Measurements from ENCODE around the gene GPR22. TPM values are rescaled to one million over a fixed set of nuclear protein-coding genes. Genes with fewer than 3 reads are reported as not detected.
A peak's percentile ranks its signal among the peaks of the same experiment; 100 is the strongest.

The GPR22 gene
- total RNA-seq, 1 experiment from 2014 or later, result not detected

- DNase-seq, result no peak
- no peak overlapping the region for H3K9ac ChIP-seq (ENCODE audit: low read length)
- H3K4me3 ChIP-seq (ENCODE audit: low read length), result no peak overlapping the region
- H3K9me3 ChIP-seq (ENCODE audit: low read length), result no peaks in the 10 kb centered on the region
- no peaks in the 10 kb centered on the region for H3K36me3 ChIP-seq (ENCODE audit: insufficient read depth, low read length)
- no peaks in the 10 kb centered on the region for H3K9me2 ChIP-seq (replicated peaks; ENCODE audit: insufficient read depth, low read length)
- no peak overlapping the region for H3K27ac ChIP-seq (ENCODE audit: low read length)
- H3K79me2 ChIP-seq (ENCODE audit: low read length), result peaks cover 17% of the 10 kb centered on the region; the same call in 1 of the 2 replicates
- H3K4me1 ChIP-seq (ENCODE audit: low read length), result peaks cover 4% of the 10 kb centered on the region
- no peaks in the 10 kb centered on the region for H3K27me3 ChIP-seq (ENCODE audit: low read length)
- H4K20me1 ChIP-seq (ENCODE audit: insufficient read depth, low read depth, low read length), result no peaks in the 10 kb centered on the region
- no peak overlapping the region for H3K4me2 ChIP-seq (ENCODE audit: low read depth, low read length, poor library complexity, severe bottlenecking)
- H2AFZ ChIP-seq (ENCODE audit: low read length), result no peak overlapping the region
Observed at GRCh38 chr7:107442678-107443077, 27.2 kb upstream of the GPR22 start.

- H3K27me3 ChIP-seq (ENCODE audit: low read length), result no peaks in the 10 kb centered on the region
- H3K9me2 ChIP-seq (replicated peaks; ENCODE audit: insufficient read depth, low read length), result no peaks in the 10 kb centered on the region
- H3K79me2 ChIP-seq (ENCODE audit: low read length), result peaks cover 26% of the 10 kb centered on the region; the same call in 1 of the 2 replicates
- no peak overlapping the region for H3K9ac ChIP-seq (ENCODE audit: low read length)
- no peaks in the 10 kb centered on the region for H3K36me3 ChIP-seq (ENCODE audit: insufficient read depth, low read length)
- no peaks in the 10 kb centered on the region for H3K4me1 ChIP-seq (ENCODE audit: low read length)
- no peaks in the 10 kb centered on the region for H4K20me1 ChIP-seq (ENCODE audit: insufficient read depth, low read depth, low read length)
- no peak overlapping the region for H3K4me2 ChIP-seq (ENCODE audit: low read depth, low read length, poor library complexity, severe bottlenecking)
- DNase-seq, result no peak
- no peak overlapping the region for H3K4me3 ChIP-seq (ENCODE audit: low read length)
- no peaks in the 10 kb centered on the region for H3K9me3 ChIP-seq (ENCODE audit: low read length)
- no peak overlapping the region for H2AFZ ChIP-seq (ENCODE audit: low read length)
- no peak overlapping the region for H3K27ac ChIP-seq (ENCODE audit: low read length)
Observed at GRCh38 chr7:107446531-107446930, 23.3 kb upstream of the GPR22 start.

GRCh38 chr7:107446988-107447387 lies 22.9 kb upstream of the GPR22 start:
- Histone ChIP-seq H3K36me3 (ENCODE audit: insufficient read depth, low read length) (no peaks in the 10 kb centered on the region), H3K4me3 (ENCODE audit: low read length) (no peak overlapping the region), H2AFZ (ENCODE audit: low read length) (no peak overlapping the region), H3K4me2 (ENCODE audit: low read depth, low read length, poor library complexity, severe bottlenecking) (no peak overlapping the region), H3K9me3 (ENCODE audit: low read length) (no peaks in the 10 kb centered on the region), H3K27me3 (ENCODE audit: low read length) (no peaks in the 10 kb centered on the region), H3K4me1 (ENCODE audit: low read length) (no peaks in the 10 kb centered on the region), H3K9me2 (replicated peaks; ENCODE audit: insufficient read depth, low read length) (no peaks in the 10 kb centered on the region), H3K9ac (ENCODE audit: low read length) (no peak overlapping the region), H4K20me1 (ENCODE audit: insufficient read depth, low read depth, low read length) (no peaks in the 10 kb centered on the region), H3K27ac (ENCODE audit: low read length) (no peak overlapping the region), H3K79me2 (ENCODE audit: low read length) (peaks cover 27% of the 10 kb centered on the region; the same call in 1 of the 2 replicates)
- DNase-seq, result no peak

DNA sequence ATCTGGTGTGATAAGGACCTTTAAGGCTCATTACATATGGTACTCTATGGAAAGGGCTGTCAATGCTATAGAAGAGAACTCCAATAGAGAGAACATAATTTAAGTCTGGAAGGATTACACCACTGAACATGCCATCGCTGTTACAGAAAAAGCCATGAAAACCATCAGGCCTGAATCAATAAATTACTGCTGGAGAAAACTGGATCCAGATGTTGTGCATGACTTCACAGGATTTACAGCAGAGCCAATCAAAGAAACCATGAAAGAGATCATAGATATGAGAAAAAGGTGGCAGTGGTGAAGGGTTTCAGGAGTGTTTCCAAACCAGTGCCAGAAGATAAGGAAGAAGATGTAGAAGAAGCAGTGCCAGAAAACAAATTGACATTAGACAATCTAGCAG lies 18.9 kb upstream of the GPR22 start:
- H2AFZ ChIP-seq (ENCODE audit: low read length), result no peak overlapping the region
- H3K4me3 ChIP-seq (ENCODE audit: low read length), result no peak overlapping the region
- H3K4me1 ChIP-seq (ENCODE audit: low read length), result no peaks in the 10 kb centered on the region
- H3K9me2 ChIP-seq (replicated peaks; ENCODE audit: insufficient read depth, low read length), result no peaks in the 10 kb centered on the region
- no peaks in the 10 kb centered on the region for H3K27me3 ChIP-seq (ENCODE audit: low read length)
- no peak for DNase-seq
- no peak overlapping the region for H3K9ac ChIP-seq (ENCODE audit: low read length)
- H3K79me2 ChIP-seq (ENCODE audit: low read length), result peaks cover 34% of the 10 kb centered on the region; the same call in 1 of the 2 replicates
- no peaks in the 10 kb centered on the region for H3K36me3 ChIP-seq (ENCODE audit: insufficient read depth, low read length)
- H3K27ac ChIP-seq (ENCODE audit: low read length), result no peak overlapping the region
- no peaks in the 10 kb centered on the region for H4K20me1 ChIP-seq (ENCODE audit: insufficient read depth, low read depth, low read length)
- H3K9me3 ChIP-seq (ENCODE audit: low read length), result no peaks in the 10 kb centered on the region
- no peak overlapping the region for H3K4me2 ChIP-seq (ENCODE audit: low read depth, low read length, poor library complexity, severe bottlenecking)

DNA sequence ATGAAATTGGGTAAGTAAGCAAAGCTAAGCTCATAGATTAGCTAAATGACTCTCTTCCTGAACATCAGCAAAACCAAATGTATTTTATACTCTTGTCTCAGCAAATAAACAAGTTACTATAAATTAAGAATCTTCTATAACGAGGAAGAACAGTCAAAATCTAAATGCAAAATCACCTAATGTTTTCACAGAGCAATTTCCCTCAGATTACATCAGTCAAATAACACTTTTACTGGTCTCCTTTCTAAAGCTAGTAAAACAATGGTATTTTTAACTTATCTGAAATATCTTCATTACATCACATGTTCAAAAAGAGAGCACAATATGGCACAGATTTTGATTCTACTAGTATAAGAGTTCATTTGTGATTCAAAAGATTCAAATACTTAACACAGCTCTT lies 16.5 kb upstream of the GPR22 start:
- Histone ChIP-seq H3K79me2 (ENCODE audit: low read length) (peaks cover 50% of the 10 kb centered on the region), H3K9ac (ENCODE audit: low read length) (no peak overlapping the region), H3K4me3 (ENCODE audit: low read length) (no peak overlapping the region), H3K36me3 (ENCODE audit: insufficient read depth, low read length) (0 out of 2 replicates have a peak, but pooled peaks cover 4% of the 10 kb centered on the region), H4K20me1 (ENCODE audit: insufficient read depth, low read depth, low read length) (no peaks in the 10 kb centered on the region), H3K27me3 (ENCODE audit: low read length) (no peaks in the 10 kb centered on the region), H3K4me1 (ENCODE audit: low read length) (no peaks in the 10 kb centered on the region), H3K9me3 (ENCODE audit: low read length) (no peaks in the 10 kb centered on the region), H3K27ac (ENCODE audit: low read length) (no peak overlapping the region), H3K9me2 (replicated peaks; ENCODE audit: insufficient read depth, low read length) (no peaks in the 10 kb centered on the region), H2AFZ (ENCODE audit: low read length) (no peak overlapping the region), H3K4me2 (ENCODE audit: low read depth, low read length, poor library complexity, severe bottlenecking) (no peak overlapping the region)
- DNase-seq, result no peak

DNA sequence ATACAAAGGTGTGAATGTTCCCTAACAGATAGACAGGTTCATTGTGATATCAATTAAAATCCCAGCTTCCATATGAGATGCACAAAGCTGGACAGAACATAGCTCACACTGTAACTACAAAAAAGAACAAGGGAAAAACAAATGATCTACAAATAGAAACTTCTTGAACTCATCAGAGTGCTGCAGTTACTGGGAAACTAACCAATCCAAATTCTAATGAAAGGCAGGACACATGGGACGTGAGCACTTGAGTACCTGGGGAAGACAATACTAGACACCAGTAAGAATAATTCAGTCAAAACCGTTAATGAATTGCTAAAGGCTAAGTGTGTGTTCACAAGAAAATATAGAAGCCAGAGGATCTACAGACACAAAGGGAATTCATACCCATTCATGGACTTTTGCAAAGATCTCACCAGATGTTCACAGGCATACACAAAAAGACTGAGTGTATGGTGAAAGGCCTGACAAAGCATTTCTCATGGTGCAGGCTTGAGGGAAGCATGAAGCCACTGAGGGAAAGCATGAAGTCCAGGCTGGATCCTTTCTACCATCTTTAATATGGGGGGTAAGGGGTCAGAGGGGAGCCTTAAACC lies 7.8 kb upstream of the GPR22 start:
- H3K27me3 ChIP-seq (ENCODE audit: low read length), result no peaks in the 10 kb centered on the region
- H3K4me3 ChIP-seq (ENCODE audit: low read length), result no peak overlapping the region
- no peak overlapping the region for H3K4me2 ChIP-seq (ENCODE audit: low read depth, low read length, poor library complexity, severe bottlenecking)
- H3K9me2 ChIP-seq (replicated peaks; ENCODE audit: insufficient read depth, low read length), result no peaks in the 10 kb centered on the region
- H3K4me1 ChIP-seq (ENCODE audit: low read length), result peaks cover 5% of the 10 kb centered on the region; the same call in 1 of the 2 replicates
- peaks cover 38% of the 10 kb centered on the region for H3K79me2 ChIP-seq (ENCODE audit: low read length)
- 0 out of 2 replicates have a peak, but pooled peaks cover 4% of the 10 kb centered on the region for H3K36me3 ChIP-seq (ENCODE audit: insufficient read depth, low read length)
- H4K20me1 ChIP-seq (ENCODE audit: insufficient read depth, low read depth, low read length), result no peaks in the 10 kb centered on the region
- H3K27ac ChIP-seq (ENCODE audit: low read length), result no peak overlapping the region
- H3K9ac ChIP-seq (ENCODE audit: low read length), result no peak overlapping the region
- no peak overlapping the region for H2AFZ ChIP-seq (ENCODE audit: low read length)
- DNase-seq, result no peak
- no peaks in the 10 kb centered on the region for H3K9me3 ChIP-seq (ENCODE audit: low read length)

- Histone ChIP-seq H3K9me3 (ENCODE audit: low read length) (no peaks in the 10 kb centered on the region), H3K79me2 (ENCODE audit: low read length) (peaks cover 36% of the 10 kb centered on the region; the same call in 1 of the 2 replicates), H3K27me3 (ENCODE audit: low read length) (no peaks in the 10 kb centered on the region), H3K27ac (ENCODE audit: low read length) (0 out of 2 replicates have a peak overlapping the region, but pooled peaks have one; percentile 20), H4K20me1 (ENCODE audit: insufficient read depth, low read depth, low read length) (no peaks in the 10 kb centered on the region), H2AFZ (ENCODE audit: low read length) (no peak overlapping the region), H3K4me1 (ENCODE audit: low read length) (peaks cover 5% of the 10 kb centered on the region; the same call in 1 of the 2 replicates), H3K9ac (ENCODE audit: low read length) (no peak overlapping the region), H3K36me3 (ENCODE audit: insufficient read depth, low read length) (no peaks in the 10 kb centered on the region), H3K9me2 (replicated peaks; ENCODE audit: insufficient read depth, low read length) (no peaks in the 10 kb centered on the region), H3K4me3 (ENCODE audit: low read length) (no peak overlapping the region), H3K4me2 (ENCODE audit: low read depth, low read length, poor library complexity, severe bottlenecking) (no peak overlapping the region)
- DNase-seq, result peak; percentile 77
Observed at GRCh38 chr7:107463139-107464078, 6.4 kb upstream of the GPR22 start.

DNA sequence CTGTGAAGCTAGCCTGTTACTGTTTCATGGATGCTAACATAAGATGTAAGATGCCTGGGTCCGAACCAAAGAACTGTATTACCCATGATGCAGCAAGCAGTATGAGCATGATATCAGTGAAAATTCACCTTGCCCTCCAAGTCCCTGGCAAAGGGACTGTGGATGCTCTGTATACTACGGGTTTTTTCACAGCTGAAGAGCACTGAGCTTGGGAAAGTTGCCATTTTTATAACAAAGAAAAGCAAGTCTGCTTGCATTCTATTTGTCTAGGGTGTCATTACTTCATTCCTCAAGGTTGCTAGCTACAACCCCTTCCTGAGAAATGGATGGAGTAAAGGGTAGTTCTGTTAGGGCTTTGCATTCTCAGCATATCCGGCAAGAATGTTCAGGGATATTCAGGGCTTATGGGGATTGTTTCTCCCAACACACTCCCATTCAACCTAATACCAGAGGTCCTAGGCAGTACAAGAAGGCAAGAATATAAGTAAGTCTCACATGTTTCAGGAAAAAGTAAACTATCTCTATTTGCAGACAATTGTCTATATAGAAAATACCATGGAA lies 5.1 kb upstream of the GPR22 start:
- no peak overlapping the region for H3K27ac ChIP-seq (ENCODE audit: low read length)
- no peaks in the 10 kb centered on the region for H4K20me1 ChIP-seq (ENCODE audit: insufficient read depth, low read depth, low read length)
- no peaks in the 10 kb centered on the region for H3K9me3 ChIP-seq (ENCODE audit: low read length)
- no peak overlapping the region for H2AFZ ChIP-seq (ENCODE audit: low read length)
- no peak for DNase-seq
- peaks cover 9% of the 10 kb centered on the region for H3K4me1 ChIP-seq (ENCODE audit: low read length)
- H3K4me2 ChIP-seq (ENCODE audit: low read depth, low read length, poor library complexity, severe bottlenecking), result no peak overlapping the region
- no peaks in the 10 kb centered on the region for H3K27me3 ChIP-seq (ENCODE audit: low read length)
- peaks cover 41% of the 10 kb centered on the region; the same call in 1 of the 2 replicates for H3K79me2 ChIP-seq (ENCODE audit: low read length)
- no peak overlapping the region for H3K4me3 ChIP-seq (ENCODE audit: low read length)
- no peak overlapping the region for H3K9ac ChIP-seq (ENCODE audit: low read length)
- no peaks in the 10 kb centered on the region for H3K9me2 ChIP-seq (replicated peaks; ENCODE audit: insufficient read depth, low read length)
- no peaks in the 10 kb centered on the region for H3K36me3 ChIP-seq (ENCODE audit: insufficient read depth, low read length)

Measured in Karpas-422 (cell line).